Measurements from ENCODE around the gene TMEM263.
"Not testable (repeated sequence)": the region's sequence is repeated elsewhere in the genome, so short reads cannot be mapped to it uniquely, and the experiment has no call there.

The TMEM263 gene

GRCh38 chr12:106955377-106956047 is at the start of gene TMEM263:
Gene TMEM263 (plus strand): TSS chr12:106955907. CDS start chr12:106967117, 11,210 bp downstream.
- peak; percentile 93 for DNase-seq (ENCODE audit: low spot score)

DNA sequence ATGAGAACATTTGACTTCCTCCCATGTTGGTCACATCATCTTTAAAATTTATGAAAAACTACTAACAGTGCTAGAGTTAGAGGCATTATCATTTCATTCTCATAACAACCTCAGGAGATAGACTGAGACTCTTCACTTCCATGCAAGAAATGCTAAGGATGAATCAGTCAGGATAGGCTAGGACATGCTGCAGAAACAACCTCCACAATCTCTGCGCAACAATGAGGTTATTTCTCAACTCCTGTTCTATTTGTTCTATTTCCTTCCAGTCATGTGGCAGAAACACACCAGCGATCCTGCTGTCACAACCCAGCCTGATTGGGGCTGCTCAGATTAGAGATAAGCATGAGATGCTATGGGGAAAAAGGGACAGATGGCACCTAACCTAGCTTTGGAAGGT is 49.0 kb upstream of the TMEM263 start:
- DNase-seq (ENCODE audit: low spot score): no peak

DNA sequence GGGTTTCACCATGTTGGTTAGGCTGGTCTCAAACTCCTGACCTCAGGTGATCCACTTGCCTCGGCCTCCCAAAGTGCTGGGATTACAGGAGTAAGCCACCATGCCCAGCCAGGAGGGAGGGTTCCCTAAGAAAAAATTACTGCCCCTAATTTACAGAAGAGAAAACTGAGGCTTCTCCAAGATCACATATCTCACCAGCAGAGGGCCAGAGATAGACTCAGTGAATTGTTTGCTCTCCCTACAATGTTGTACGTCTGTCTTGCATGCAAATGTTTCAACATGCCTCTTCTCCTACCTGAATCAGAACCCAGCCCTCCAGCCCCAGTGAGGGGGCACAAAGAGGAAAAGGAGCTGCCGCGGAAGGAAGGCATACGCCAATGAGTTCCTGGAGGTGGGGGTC is 48.3 kb upstream of the TMEM263 start:
- peak; percentile 28 for DNase-seq (ENCODE audit: low spot score)

- no peak for DNase-seq (ENCODE audit: low spot score)
These were observed 47.9 kb upstream of the TMEM263 start for GRCh38 chr12:106907846-106908245.

- no peak for DNase-seq (ENCODE audit: low spot score)
These were observed 47.1 kb upstream of the TMEM263 start for GRCh38 chr12:106908561-106908960.

- peak; percentile 15 for DNase-seq (ENCODE audit: low spot score)
These were observed 45.5 kb upstream of the TMEM263 start for GRCh38 chr12:106910202-106910601.

DNA sequence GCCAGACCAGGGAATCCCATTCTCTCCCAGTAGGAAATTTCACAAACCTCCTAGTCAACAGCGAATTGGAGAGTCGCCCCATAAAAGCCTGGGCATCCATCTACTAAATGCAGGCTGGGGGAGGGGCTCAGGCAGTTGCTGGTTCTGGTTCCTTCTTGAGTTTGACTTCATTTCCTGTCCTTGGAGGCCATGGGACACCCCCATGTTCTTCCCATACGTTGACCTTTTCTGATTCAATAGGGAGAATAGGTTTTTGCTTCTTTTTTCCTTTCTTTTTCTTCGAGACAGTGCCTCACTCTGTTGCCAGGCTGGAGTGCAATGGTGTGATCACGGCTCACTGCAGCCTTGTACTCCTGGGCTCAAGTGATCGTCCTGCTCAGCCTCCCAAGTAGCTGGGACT is 44.1 kb upstream of the TMEM263 start:
- DNase-seq (ENCODE audit: low spot score): no peak

- no peak for DNase-seq (ENCODE audit: low spot score)
These were observed 42.3 kb upstream of the TMEM263 start for GRCh38 chr12:106913456-106913855.

DNA sequence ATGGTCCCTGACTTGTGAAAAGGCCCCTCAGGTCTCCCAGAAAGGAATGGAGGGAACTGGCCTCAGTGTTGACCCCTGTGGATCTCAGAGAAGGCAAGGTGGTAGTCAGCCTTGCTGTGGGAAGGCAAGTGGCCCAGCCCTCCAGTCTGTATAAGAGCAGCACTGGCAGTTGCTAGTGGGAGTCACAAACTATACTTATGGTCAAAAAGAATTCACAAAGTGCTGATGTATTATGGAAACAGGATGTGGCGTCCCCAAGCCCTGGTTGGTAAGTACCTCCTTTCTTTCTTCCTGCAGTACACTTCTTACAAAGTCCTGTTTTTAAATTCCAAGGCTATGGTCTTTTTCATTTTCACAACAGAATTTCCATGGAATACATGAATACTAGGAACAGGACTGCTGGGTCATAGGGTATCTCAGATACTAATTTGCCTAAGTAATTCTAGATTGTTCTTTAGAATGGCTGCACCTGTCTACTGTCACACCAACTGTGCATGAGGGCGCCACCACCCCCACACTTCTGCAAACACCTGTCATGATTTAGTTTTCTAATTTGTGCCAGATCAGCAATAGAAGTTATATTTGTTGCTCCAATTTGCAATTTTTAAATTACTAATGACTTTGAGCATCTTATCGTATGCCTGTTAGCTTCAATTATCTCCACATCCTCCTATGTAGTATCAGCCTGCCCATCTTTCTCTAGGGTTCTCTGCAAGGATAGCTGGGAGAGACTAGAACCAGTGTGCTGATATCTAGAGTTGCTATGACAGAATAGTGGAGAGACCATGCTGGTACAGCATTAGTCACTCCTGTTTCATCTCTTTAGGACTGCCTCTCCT is 40.7 kb upstream of the TMEM263 start:
- DNase-seq (ENCODE audit: low spot score): peak; percentile 48

- no peak for DNase-seq (ENCODE audit: low spot score)
These were observed 40.1 kb upstream of the TMEM263 start for GRCh38 chr12:106915635-106916026.

DNA sequence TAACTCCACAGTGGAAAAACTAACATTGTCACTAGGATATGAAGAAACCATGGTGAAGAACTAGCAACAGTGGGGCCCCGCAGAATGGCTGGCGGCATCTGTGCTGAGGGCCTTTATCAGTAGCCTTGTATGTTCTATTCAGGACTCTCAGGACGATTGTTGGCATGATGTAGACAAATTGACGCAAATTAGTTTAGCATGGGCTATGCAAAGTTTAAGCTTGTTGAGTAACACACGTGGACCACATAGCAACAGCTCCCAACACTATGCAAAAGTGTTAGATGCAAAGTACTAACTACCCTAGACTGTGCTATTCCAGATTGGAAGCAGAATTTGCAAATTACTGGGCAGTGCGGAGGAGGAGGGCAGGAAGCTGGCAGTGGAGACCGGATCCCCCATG is 38.2 kb upstream of the TMEM263 start:
- DNase-seq (ENCODE audit: low spot score): no peak

GRCh38 chr12:106918746-106919145 is 37.0 kb upstream of the TMEM263 start:
- no peak for DNase-seq (ENCODE audit: low spot score)

DNA sequence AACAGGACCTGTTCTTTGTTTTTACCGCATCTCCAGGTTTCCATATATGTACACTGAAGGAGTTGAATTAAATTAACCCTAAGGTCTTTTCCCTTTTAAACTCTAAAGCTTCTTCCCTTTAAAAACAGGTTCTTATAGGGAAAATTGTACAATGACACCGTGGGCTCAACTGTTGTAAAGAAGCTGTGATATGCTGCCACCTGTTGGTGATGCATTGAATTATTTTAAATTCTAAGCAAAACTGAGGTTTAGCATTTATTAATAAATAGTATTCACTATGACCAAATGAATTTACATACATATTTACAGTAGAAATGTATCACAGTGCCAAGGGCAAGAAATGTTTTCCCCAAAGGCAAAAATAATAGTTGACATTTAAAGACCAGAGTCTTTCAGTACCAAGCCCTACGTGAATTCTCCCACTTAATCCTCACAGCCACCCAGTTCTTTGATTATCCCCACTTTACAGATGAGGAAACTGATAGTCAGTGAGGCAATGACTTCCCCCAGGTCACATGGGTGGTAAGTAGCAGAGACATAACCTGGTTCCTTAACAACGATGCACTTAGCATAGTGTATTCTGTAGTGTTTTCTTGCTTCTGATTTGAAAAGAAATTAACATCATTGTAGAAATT is 35.7 kb upstream of the TMEM263 start:
- DNase-seq (ENCODE audit: low spot score): peak; percentile 36

GRCh38 chr12:106921976-106922375 is 33.7 kb upstream of the TMEM263 start:
- DNase-seq (ENCODE audit: low spot score): not testable (repeated sequence)

GRCh38 chr12:106923594-106923993 is 32.1 kb upstream of the TMEM263 start:
- DNase-seq (ENCODE audit: low spot score): not testable (repeated sequence)

- no peak for DNase-seq (ENCODE audit: low spot score)
These were observed 31.3 kb upstream of the TMEM263 start for GRCh38 chr12:106924268-106924861.

DNA sequence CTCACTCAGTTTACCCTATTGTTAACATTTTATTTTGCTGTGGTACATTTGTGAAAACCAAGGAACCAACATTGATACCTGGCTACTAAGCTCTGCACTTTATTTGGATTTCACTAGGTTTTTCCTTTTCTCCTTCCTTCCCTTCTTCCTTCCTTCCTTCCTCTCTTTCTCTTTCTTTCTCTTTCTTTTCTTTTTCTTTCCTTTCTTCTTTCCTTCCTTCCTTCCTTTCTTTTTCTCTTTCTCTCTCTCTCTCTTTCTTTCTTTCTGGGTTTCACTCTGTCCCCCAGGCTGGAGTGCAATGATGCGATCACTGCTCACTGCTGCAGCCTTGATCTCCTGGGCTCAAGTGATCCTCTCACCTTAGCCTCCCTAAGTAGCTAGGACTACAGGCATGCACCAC is 29.1 kb upstream of the TMEM263 start:
- DNase-seq (ENCODE audit: low spot score): no peak

DNA sequence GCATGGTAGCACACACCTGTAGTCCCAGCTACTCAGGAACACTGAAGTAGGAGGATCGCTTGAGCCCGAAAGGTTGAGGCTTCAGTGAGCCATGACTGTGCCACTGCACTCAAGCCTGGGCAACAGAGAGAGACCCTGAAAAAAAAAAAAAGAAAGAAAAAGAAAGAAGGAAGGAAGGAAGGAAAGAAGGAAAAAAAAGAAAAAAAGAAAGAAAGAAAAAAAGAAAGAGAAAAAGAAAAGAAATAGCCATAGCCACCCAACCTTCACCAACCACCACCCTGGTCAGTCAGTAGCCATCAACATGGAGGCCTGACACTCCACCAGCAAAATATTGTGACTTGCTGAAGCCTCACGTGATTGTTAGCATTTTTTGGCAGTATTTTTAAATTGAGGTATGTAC is 21.4 kb upstream of the TMEM263 start:
- no peak for DNase-seq (ENCODE audit: low spot score)

DNA sequence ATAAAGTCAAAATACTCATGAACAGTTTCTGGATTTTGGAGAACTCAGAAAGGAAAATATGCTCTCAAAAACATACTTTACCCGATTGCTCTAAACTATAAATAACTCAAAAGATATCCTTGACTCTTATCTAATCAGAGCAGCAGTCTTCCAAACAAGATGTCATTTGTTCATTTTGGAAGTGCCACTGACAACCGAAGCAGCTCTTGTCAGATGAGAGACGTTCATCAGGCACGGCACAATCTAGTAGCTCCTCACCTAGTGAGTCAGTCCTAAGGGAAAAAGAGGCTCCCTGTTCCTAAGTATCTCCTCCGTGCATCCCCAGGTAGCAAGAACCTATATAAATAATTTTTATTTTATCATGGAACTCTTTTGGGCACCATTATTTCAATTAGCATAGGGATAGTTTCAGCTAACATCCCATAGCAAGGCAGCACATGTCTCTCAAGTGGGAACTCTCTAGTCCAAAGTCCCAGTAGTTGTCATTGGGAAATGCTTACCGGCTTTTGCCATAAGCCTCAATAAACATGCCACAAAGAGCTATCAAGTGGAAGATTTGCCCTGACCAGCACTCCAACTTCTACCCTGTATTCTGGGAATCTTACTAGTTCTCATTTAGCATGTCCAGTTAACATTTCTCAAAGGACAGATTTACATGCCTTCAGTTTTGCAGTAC is 14.1 kb upstream of the TMEM263 start:
- DNase-seq (ENCODE audit: low spot score): no peak

DNA sequence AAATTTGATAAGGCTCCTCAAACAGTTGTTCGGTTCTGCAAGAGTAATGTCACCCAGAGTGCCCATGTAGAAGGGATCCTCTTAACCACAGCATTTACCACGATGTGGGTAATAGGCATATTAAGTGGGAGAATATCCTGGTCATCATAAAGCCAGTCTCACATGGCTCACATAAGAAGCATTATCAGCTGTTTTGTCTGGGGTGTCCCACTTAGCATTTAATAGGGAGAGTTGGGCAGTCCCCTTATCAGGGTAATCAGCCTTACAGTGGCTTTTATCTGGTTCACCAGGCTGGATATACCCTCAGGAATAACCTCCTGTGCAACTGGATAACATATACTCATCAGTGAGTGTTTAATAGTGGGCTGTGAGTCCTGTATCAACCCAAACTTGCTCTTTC is 12.9 kb upstream of the TMEM263 start:
- DNase-seq (ENCODE audit: low spot score): no peak

DNA sequence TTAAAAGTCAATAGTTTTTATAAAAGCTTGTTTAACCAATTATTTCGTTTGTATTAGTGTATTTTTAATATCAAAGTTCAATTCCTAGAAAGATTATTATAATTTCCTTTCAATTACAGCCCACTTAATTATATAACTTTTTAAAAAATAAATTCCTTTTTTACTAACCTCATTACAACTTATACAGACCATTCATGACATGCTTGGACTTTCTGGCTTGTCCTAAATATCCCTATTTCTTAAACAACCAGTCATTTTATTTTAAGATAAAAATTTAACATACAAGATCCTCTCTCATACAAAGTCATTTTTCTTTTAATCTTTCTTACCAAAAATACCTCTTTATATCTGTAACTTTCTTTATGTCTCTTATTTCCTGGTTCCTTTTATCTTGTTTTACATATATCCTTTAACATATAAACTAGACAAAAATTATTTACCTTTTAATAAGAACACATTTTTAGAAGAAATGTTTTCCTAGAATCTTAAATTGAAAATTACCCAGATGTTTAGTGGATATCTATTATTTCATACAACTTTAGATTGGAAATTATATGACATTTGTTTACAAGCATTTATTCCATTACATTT is 10.4 kb upstream of the TMEM263 start:
- no peak for DNase-seq (ENCODE audit: low spot score)

- no peak for DNase-seq (ENCODE audit: low spot score)
These were observed 8.2 kb upstream of the TMEM263 start for GRCh38 chr12:106947461-106947860.
